C4-2B (cell line): ENCODE measurements around the gene SLC38A9.

Experiments used
- ZFX ChIP-seq: fragments of 450-650 bp; IDR thresholded peaks from 2 replicates; pipeline ENCODE4 v1.6.1; 2017
- TF ChIP-seq, protein P1 (sequence below): fragments of 450-650 bp; conservative IDR thresholded peaks from 2 replicates; pipeline ENCODE4 v1.5.1; 2017; ENCODE audit warnings: mild to moderate bottlenecking

DNA sequence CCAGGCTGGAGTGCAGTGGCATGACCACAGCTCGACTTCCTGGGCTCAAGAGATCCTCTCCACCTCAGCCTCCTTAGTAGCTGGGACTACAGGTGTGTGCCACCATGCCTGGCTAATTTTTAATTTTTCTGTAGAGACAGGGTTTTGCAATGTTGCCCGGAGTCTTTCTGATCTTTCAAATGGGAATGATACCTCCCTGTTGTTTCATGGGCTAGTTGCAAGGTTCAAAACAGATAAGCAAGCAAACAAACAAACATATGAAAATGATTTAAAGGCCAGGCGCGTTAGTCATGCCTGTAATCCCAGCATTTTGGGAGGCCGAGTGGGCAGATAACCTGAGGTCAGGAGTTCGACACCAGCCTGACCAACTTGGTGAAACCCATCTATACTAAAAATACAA, 132.1 kb downstream of the SLC38A9 start:
- TF ChIP-seq, protein P1, sequence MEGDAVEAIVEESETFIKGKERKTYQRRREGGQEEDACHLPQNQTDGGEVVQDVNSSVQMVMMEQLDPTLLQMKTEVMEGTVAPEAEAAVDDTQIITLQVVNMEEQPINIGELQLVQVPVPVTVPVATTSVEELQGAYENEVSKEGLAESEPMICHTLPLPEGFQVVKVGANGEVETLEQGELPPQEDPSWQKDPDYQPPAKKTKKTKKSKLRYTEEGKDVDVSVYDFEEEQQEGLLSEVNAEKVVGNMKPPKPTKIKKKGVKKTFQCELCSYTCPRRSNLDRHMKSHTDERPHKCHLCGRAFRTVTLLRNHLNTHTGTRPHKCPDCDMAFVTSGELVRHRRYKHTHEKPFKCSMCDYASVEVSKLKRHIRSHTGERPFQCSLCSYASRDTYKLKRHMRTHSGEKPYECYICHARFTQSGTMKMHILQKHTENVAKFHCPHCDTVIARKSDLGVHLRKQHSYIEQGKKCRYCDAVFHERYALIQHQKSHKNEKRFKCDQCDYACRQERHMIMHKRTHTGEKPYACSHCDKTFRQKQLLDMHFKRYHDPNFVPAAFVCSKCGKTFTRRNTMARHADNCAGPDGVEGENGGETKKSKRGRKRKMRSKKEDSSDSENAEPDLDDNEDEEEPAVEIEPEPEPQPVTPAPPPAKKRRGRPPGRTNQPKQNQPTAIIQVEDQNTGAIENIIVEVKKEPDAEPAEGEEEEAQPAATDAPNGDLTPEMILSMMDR: no peak
- TF ChIP-seq ZFX: no peak
